Gastroesophageal sphincter (tissue), 4 donors: ENCODE measurements around the gene NUP210. TPM values are rescaled to one million over a fixed set of nuclear protein-coding genes. Genes with fewer than 3 reads are reported as not detected.

ENCODE experiments used
- ATAC-seq: fragments of 150-250 bp; one replicate; pipeline ENCODE4 v1.9.1; 2016; ENCODE audit warnings: mild to moderate bottlenecking, moderate library complexity
- H3K27ac ChIP-seq, 4 donors: fragments of 200-600 bp; sonication (generic) in 3 of 4; 1 replicate in 3 of 4; 2 replicates in 1 of 4; pipeline ENCODE4 v1.5.1; 2016 to 2019
- H3K27me3 ChIP-seq: fragments of 200-600 bp; sonication (generic); one replicate; pipeline ENCODE4 v1.5.1; 2019
- H3K36me3 ChIP-seq, 2 donors: fragments of 200-600 bp; sonication (generic); one replicate each; pipeline ENCODE4 v1.5.1; 2019; ENCODE audit warnings: control low read depth in 1 of 2
- H3K4me1 ChIP-seq, 3 donors: fragments of 200-600 bp; sonication (generic); 1 replicate in 2 of 3; 2 replicates in 1 of 3; pipeline ENCODE4 v1.5.1; 2016 to 2019; ENCODE audit warnings: control low read depth in 2 of 3
- H3K4me3 ChIP-seq, 2 donors: fragments of 200-600 bp; sonication (generic); one replicate each; pipeline ENCODE4 v1.5.1; 2019; ENCODE audit warnings: mild to moderate bottlenecking in 1 of 2, moderate library complexity in 1 of 2
- H3K9me3 ChIP-seq, 3 donors: fragments of 200-600 bp; sonication (generic); one replicate each; pipeline ENCODE4 v1.5.1; 2017 to 2019; ENCODE audit warnings: control low read depth in 2 of 3
- EP300 ChIP-seq: sonication (generic); formaldehyde crosslinking; IDR thresholded peaks from one replicate; pipeline ENCODE4 v1.6.1; 2017; ENCODE audit warnings: antibody characterized with exemption, mild to moderate bottlenecking
- POLR2A ChIP-seq, 2 donors: fragments of 450-650 bp; IDR thresholded peaks; one replicate each; pipeline ENCODE4 v1.6.1; 2017; ENCODE audit warnings: antibody characterized with exemption in 2 of 2, mild to moderate bottlenecking in 2 of 2, moderate library complexity in 1 of 2
- POLR2AphosphoS5 ChIP-seq: sonication (generic); formaldehyde crosslinking; IDR thresholded peaks from one replicate; pipeline ENCODE4 v1.6.1; 2017; ENCODE audit warnings: antibody characterized with exemption
- WGBS, 2 donors: methylation state at CpG; one replicate each; pipeline ENCODE4 v1.1.5; 2018; ENCODE audit warnings: low coverage in 1 of 2; 5-methylcytosine and 5-hydroxymethylcytosine counted together
- total RNA-seq, 4 donors: library from RNA; depleted of rRNA; stranded (reverse); fragments of >200 nt; gene quantifications; one replicate each; pipeline ENCODE4 v1.1.0, GENCODE V29; 2016
- TF ChIP-seq, protein P1 (sequence below), 4 experiments: fragments of 200-600 bp in 2 of 4; fragments of 450-650 bp in 2 of 4; sonication (generic) in 1 of 4; IDR thresholded peaks; one replicate each; pipeline ENCODE4 v1.5.1; 2017 to 2019; ENCODE audit warnings: antibody characterized with exemption in 4 of 4, mild to moderate bottlenecking in 2 of 4, moderate library complexity in 2 of 4

The NUP210 gene
- total RNA-seq, 4 donors from 2014 or later, result 3.0 to 6.2 (median 4.5) TPM

DNA sequence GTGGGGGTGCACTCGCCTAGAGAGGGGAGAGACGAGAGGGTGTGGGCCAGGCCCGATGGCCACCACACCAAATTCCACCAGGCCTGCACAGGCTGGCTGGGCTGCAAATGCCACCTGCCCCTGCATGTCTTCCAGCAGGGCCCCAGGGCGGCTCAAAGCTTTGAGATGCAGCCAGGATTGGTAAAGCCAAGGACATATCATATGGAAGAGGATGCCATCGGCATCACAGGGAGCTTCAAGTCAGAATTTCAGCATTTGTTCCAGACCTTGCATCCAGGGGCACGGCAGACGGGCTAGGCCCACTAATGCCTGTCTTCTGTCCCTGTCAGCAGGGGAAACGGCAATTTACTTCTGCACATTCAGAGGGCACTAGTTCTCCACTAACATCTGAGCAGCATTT is 97.8 kb downstream of the NUP210 start:
- Histone ChIP-seq H3K4me1 (no peaks in the 10 kb centered on the region), H3K27ac (no peak overlapping the region), H3K36me3 (peaks cover 0 to 92% of the 10 kb centered on the region in 2 donors), H3K27me3 (no peaks in the 10 kb centered on the region), H3K4me3 (no peak overlapping the region), H3K9me3 (no peaks in the 10 kb centered on the region)
- WGBS, 2 donors, result no CpG with 5 or more reads among the region's 8 CpGs
- TF ChIP-seq EP300, result no peak
- TF ChIP-seq, protein P1, sequence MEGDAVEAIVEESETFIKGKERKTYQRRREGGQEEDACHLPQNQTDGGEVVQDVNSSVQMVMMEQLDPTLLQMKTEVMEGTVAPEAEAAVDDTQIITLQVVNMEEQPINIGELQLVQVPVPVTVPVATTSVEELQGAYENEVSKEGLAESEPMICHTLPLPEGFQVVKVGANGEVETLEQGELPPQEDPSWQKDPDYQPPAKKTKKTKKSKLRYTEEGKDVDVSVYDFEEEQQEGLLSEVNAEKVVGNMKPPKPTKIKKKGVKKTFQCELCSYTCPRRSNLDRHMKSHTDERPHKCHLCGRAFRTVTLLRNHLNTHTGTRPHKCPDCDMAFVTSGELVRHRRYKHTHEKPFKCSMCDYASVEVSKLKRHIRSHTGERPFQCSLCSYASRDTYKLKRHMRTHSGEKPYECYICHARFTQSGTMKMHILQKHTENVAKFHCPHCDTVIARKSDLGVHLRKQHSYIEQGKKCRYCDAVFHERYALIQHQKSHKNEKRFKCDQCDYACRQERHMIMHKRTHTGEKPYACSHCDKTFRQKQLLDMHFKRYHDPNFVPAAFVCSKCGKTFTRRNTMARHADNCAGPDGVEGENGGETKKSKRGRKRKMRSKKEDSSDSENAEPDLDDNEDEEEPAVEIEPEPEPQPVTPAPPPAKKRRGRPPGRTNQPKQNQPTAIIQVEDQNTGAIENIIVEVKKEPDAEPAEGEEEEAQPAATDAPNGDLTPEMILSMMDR (IDR thresholded peaks at IDR 0.05), result no peak
- no peak for TF ChIP-seq POLR2A (IDR thresholded peaks at IDR 0.05)
- TF ChIP-seq POLR2AphosphoS5, result no peak
- ATAC-seq, result no peak

DNA sequence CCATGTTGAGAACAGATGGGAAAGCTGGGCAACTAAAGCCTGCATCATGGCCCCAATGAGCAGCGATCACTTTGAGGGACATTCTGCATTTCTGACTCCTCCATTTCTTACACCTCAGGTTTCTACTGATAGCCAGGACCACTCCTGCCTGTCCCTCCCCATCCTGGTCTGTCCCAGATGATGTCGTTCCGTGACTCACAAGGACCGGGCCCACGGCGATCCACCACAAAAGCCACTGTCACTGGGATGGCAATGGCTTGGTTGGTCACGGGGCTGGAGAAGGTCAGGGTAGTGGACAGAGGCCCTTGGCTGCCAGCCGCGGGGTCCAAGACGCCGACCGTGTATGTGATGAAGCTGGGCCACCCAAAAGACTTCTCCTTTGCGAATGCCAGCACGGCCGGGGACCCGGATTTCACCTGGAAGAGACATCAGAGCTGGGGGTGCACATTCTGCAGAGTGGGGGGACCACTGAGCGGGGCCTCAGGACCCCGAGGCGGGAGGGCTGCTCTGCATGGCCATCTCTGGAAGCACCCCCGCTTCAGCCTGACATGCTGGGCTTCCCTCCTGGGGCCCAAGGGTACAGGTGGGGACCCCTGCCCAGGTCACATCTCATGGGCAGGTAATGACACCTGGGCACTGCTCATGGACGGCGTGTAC is 100.4 kb downstream of the NUP210 start:
- Histone ChIP-seq H3K4me1 (no peaks in the 10 kb centered on the region), H3K4me3 (no peak overlapping the region), H3K27ac (no peak overlapping the region), H3K36me3 (peaks cover 0 to 96% of the 10 kb centered on the region in 2 donors), H3K9me3 (no peaks in the 10 kb centered on the region), H3K27me3 (no peaks in the 10 kb centered on the region)
- 80 to 95% methylated on average over 1 to 4 of the region's 22 CpGs for WGBS, 2 donors
- ATAC-seq, result no peak
- no peak for TF ChIP-seq POLR2AphosphoS5
- no peak for TF ChIP-seq EP300
- TF ChIP-seq, protein P1 (IDR thresholded peaks at IDR 0.05), result no peak
- no peak for TF ChIP-seq POLR2A (IDR thresholded peaks at IDR 0.05)

DNA sequence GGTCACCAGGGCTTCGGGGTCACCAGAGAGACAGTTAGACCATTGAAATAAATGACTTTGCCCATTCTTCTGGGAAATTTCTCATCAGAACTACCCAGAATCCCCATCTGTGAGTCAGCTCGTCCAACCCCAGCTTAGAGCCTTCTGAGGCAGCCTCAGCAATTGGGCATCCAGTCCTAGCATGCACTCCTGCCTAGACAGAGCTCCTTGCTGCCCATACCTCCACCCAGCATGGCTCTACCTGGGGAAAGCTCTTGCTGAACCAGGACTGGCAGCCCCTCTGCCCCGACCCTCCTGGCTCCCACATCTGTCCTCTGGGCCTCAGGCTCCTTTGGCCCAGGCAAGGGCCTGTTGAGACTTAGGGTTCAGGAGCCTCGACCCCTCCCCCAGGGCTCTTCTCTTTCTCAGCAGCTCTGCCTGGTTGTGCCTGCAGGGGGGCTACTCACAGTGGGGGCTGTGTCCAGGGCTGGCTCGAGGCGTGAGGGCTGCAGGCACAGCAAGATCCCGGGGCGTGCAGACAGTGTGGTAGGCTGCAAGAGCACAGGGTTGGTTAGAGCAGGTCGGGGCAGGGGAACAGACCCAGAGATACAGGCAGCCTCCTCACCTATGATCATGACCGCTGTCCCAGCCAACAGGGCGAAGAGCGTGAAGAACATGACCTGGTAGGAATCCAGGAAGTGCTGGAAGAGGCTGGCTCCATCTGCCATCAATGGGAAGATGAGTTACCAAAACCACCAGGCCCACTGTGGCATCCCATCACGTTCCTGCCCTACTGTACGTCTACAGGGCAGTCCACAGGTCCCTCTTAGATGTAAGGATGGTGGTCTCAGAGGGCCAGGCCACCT is 101.3 kb downstream of the NUP210 start:
- H3K27ac ChIP-seq, result no peak overlapping the region
- H3K4me1 ChIP-seq, result no peaks in the 10 kb centered on the region
- no peak for ATAC-seq
- no peaks in the 10 kb centered on the region for H3K27me3 ChIP-seq
- no peak overlapping the region for H3K4me3 ChIP-seq
- WGBS, 2 donors, result 82 to 93% methylated on average over 3 to 6 of the region's 14 CpGs
- no peaks in the 10 kb centered on the region for H3K9me3 ChIP-seq
- TF ChIP-seq POLR2A (IDR thresholded peaks at IDR 0.05) (no peak), POLR2AphosphoS5 (no peak), EP300 (no peak)
- TF ChIP-seq, protein P1 (IDR thresholded peaks at IDR 0.05), result no peak
- H3K36me3 ChIP-seq, result peaks cover 0 to 97% of the 10 kb centered on the region in 2 donors

DNA sequence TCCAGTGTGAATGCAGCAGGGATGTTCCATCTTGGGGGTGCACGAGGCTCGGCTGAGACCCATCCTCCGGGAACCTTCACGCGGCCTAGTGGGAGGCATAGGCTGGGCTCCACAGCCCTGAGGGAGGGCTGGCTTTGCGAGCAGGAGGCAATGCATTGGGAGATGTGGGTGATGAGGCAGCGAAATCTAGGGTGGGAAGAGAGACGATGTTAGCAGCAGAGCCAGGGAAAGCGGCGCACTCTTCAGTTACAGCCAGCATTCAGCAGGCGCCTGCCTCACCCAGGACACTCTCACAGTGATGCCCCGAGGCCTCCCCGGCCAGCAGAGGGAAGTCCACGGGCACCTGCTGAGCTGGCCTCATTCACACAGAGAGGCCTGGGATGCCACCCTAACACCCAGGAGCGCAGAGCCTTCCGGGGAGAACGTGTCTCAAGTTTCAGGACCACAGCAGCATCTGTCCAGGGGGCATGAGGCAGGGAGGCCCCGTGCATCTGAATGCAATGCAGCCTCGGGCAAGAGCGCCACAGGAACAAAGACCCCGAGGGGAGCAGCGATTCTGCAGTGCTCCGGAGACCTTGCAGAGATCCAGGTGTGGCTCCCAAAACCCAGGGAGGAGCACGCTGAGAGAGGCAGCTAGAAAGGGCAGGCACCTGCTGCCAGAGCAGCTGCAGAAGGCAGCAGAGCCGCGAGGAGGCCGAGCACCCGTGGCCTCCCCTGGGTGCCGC is 102.4 kb downstream of the NUP210 start:
- H3K4me1 ChIP-seq, result no peaks in the 10 kb centered on the region
- peaks cover 0 to 86% of the 10 kb centered on the region in 2 donors for H3K36me3 ChIP-seq
- H3K9me3 ChIP-seq, result no peaks in the 10 kb centered on the region
- no peak overlapping the region for H3K4me3 ChIP-seq
- 83 to 100% methylated on average over 1 to 14 of the region's 29 CpGs for WGBS, 2 donors
- no peak overlapping the region for H3K27ac ChIP-seq
- TF ChIP-seq, protein P1 (IDR thresholded peaks at IDR 0.05), result no peak
- no peak for TF ChIP-seq POLR2AphosphoS5
- no peak for TF ChIP-seq POLR2A (IDR thresholded peaks at IDR 0.05)
- TF ChIP-seq EP300, result no peak
- H3K27me3 ChIP-seq, result no peaks in the 10 kb centered on the region
- ATAC-seq, result no peak
